Peyer's patch (tissue), 4 donors: ENCODE measurements around the gene ABHD3.

Experiments
- POLR2A ChIP-seq, 2 donors: fragments of 450-650 bp; IDR thresholded peaks; one replicate each; pipeline ENCODE4 v1.5.1; 2017; ENCODE audit warnings: antibody characterized with exemption in 2 of 2, mild to moderate bottlenecking in 2 of 2, moderate library complexity in 2 of 2
- TF ChIP-seq, protein P1 (sequence below), 6 experiments: fragments of 450-650 bp in 4 of 6; fragments of 200-600 bp in 2 of 6; sonication (generic) in 1 of 6; IDR thresholded peaks; one replicate each; pipeline ENCODE4 v1.5.1; 2017 to 2019; ENCODE audit warnings: antibody characterized with exemption in 6 of 6, mild to moderate bottlenecking in 3 of 6, moderate library complexity in 1 of 6

DNA sequence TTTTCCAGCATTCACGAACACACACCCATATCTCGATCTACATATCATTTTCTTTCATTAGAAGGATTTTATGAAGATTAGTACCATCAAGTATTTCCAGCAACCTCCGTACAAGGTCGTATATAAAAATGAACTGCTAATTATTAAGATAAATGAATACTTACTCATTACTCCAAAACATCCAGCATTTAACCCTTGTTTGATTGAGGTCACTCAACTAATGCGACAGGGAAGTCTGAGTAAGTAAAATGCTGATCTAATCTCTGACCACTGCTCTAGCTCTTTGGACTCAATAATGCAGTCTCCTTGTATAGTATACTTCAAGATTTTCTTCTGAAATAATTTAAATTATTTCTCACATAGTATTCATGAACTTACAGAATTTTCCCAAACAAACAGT is 2.0 kb downstream of the ABHD3 start:
- TF ChIP-seq, protein P1, sequence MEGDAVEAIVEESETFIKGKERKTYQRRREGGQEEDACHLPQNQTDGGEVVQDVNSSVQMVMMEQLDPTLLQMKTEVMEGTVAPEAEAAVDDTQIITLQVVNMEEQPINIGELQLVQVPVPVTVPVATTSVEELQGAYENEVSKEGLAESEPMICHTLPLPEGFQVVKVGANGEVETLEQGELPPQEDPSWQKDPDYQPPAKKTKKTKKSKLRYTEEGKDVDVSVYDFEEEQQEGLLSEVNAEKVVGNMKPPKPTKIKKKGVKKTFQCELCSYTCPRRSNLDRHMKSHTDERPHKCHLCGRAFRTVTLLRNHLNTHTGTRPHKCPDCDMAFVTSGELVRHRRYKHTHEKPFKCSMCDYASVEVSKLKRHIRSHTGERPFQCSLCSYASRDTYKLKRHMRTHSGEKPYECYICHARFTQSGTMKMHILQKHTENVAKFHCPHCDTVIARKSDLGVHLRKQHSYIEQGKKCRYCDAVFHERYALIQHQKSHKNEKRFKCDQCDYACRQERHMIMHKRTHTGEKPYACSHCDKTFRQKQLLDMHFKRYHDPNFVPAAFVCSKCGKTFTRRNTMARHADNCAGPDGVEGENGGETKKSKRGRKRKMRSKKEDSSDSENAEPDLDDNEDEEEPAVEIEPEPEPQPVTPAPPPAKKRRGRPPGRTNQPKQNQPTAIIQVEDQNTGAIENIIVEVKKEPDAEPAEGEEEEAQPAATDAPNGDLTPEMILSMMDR (IDR thresholded peaks at IDR 0.05) = no peak
- no peak for TF ChIP-seq POLR2A (IDR thresholded peaks at IDR 0.05)
